ENCODE data around the gene LRRC8D. TPM values are rescaled to one million over a fixed set of nuclear protein-coding genes. Genes with fewer than 3 reads are reported as not detected.
A peak's percentile ranks its signal among the peaks of the same experiment; 100 is the strongest.

The LRRC8D gene
- polyA plus RNA-seq, 4 donors = 13.0 to 36.7 (median 20.2) TPM

DNA sequence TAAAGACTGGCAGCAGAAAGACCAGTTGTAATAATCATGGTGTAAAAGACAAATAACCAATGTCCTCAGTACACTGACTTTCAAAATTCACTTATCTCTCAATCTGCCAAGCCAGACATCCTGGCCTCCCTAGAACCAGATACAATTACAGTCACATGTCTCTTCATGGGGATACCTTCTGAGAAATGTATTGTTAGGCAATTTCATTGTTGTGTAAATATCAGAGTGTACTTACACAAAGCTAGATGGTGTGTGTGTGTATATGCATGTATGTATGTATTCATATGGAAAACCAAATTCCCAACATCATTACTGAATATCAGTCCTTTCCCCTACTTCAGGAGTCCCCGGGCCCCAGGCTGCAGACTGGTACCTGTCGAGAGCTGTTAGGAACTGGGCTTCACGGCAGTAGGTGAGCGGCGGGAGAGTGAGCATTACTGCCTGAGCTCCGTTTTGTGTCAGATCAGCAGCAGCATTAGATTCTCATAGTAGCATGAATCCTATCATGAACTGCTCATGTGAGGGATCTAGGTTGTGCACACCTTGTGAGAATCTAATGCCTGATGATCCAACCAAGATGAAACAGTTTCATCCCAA lies 108.7 kb downstream of the LRRC8D start:
- no peaks in the 10 kb centered on the region for H3K27me3 ChIP-seq (ENCODE audit: control insufficient read depth in 3 of 3, insufficient read depth in 3 of 3, low read length in 3 of 3)
- H3K4me1 ChIP-seq (ENCODE audit: control insufficient read depth in 3 of 3, insufficient read depth in 2 of 3, low read depth in 1 of 3, low read length in 2 of 3) = peaks cover 0 to 14% (median 3%) of the 10 kb centered on the region in 3 donors
- FAIRE-seq (no peak), DNase-seq (no peak)
- H3K27ac ChIP-seq (ENCODE audit: low read depth in 1 of 3, low read length in 2 of 3) = peak overlapping the region in 1 of 3 donors; percentile 21
- whole genome bisulfite sequencing, 3 donors = 96 to 100% (median 98%) methylated on average over 6 of the region's 6 CpGs
- H3K9me3 ChIP-seq (ENCODE audit: control insufficient read depth in 2 of 2, insufficient read depth in 1 of 2, low read depth in 1 of 2, low read length in 1 of 2) = no peaks in the 10 kb centered on the region
- no peak overlapping the region for H3K4me3 ChIP-seq (ENCODE audit: low read depth in 1 of 3, low read length in 3 of 3)
- peaks cover 0 to 11% (median 4%) of the 10 kb centered on the region in 3 donors for H3K36me3 ChIP-seq (ENCODE audit: control insufficient read depth in 3 of 3, insufficient read depth in 2 of 3, low read depth in 1 of 3, low read length in 3 of 3)

GRCh38 chr1:89930579-89930978 lies 109.7 kb downstream of the LRRC8D start:
- H3K27ac ChIP-seq (ENCODE audit: low read depth in 1 of 3, low read length in 2 of 3) = peak overlapping the region in 1 of 3 donors; percentile 18
- FAIRE-seq = no peak
- peak in 1 of 2 donors; percentile 33 for DNase-seq

DNA sequence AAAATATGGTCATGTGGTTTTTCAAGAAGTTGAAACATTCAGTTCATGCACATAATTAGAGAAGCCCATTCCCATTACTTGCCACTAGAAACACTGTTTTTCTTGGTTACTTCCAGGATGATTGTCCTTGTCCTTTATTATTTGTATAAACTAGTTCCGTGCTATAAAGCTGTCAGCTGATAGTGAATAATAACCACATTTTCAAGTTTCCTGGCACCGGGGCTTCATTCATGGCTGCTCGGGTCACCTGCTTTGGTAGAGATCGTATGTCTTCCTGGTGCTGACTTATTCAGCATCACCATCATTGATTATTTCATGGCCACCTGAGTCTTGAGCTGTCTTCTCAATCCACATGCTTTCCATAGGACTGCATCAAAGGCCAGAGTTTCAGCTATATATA lies 111.1 kb downstream of the LRRC8D start:
- Histone ChIP-seq H3K4me3 (ENCODE audit: low read depth in 1 of 3, low read length in 3 of 3) (no peak overlapping the region), H3K36me3 (ENCODE audit: control insufficient read depth in 3 of 3, insufficient read depth in 2 of 3, low read depth in 1 of 3, low read length in 3 of 3) (peaks cover 0 to 17% (median 4%) of the 10 kb centered on the region in 3 donors), H3K9me3 (ENCODE audit: control insufficient read depth in 2 of 2, insufficient read depth in 1 of 2, low read depth in 1 of 2, low read length in 1 of 2) (no peaks in the 10 kb centered on the region), H3K4me1 (ENCODE audit: control insufficient read depth in 3 of 3, insufficient read depth in 2 of 3, low read depth in 1 of 3, low read length in 2 of 3) (peaks cover 0 to 14% (median 3%) of the 10 kb centered on the region in 3 donors), H3K27me3 (ENCODE audit: control insufficient read depth in 3 of 3, insufficient read depth in 3 of 3, low read length in 3 of 3) (no peaks in the 10 kb centered on the region), H3K27ac (ENCODE audit: low read depth in 1 of 3, low read length in 2 of 3) (no peak overlapping the region)
- FAIRE-seq (no peak), DNase-seq (no peak)
- 81 to 92% (median 87%) methylated on average over 4 of the region's 4 CpGs for WGBS, 3 donors

More at GRCh38 chr1:89930579-89930978, 109.7 kb downstream of the LRRC8D start:
- Histone ChIP-seq H3K27me3 (ENCODE audit: control insufficient read depth in 3 of 3, insufficient read depth in 3 of 3, low read length in 3 of 3) (no peaks in the 10 kb centered on the region), H3K36me3 (ENCODE audit: control insufficient read depth in 3 of 3, insufficient read depth in 2 of 3, low read depth in 1 of 3, low read length in 3 of 3) (peaks cover 0 to 14% (median 4%) of the 10 kb centered on the region in 3 donors), H3K9me3 (ENCODE audit: control insufficient read depth in 2 of 2, insufficient read depth in 1 of 2, low read depth in 1 of 2, low read length in 1 of 2) (no peaks in the 10 kb centered on the region), H3K4me1 (ENCODE audit: control insufficient read depth in 3 of 3, insufficient read depth in 2 of 3, low read depth in 1 of 3, low read length in 2 of 3) (peaks cover 0 to 14% (median 3%) of the 10 kb centered on the region in 3 donors), H3K4me3 (ENCODE audit: low read depth in 1 of 3, low read length in 3 of 3) (no peak overlapping the region)
- 75 to 80% (median 75%) methylated on average over 2 of the region's 2 CpGs for WGBS, 3 donors

GRCh38 chr1:89932598-89933364 lies 111.9 kb downstream of the LRRC8D start:
- Histone ChIP-seq H3K36me3 (ENCODE audit: control insufficient read depth in 3 of 3, insufficient read depth in 2 of 3, low read depth in 1 of 3, low read length in 3 of 3) (peaks cover 0 to 17% (median 6%) of the 10 kb centered on the region in 3 donors), H3K9me3 (ENCODE audit: control insufficient read depth in 2 of 2, insufficient read depth in 1 of 2, low read depth in 1 of 2, low read length in 1 of 2) (no peaks in the 10 kb centered on the region), H3K27ac (ENCODE audit: low read depth in 1 of 3, low read length in 2 of 3) (no peak overlapping the region), H3K27me3 (ENCODE audit: control insufficient read depth in 3 of 3, insufficient read depth in 3 of 3, low read length in 3 of 3) (no peaks in the 10 kb centered on the region), H3K4me1 (ENCODE audit: control insufficient read depth in 3 of 3, insufficient read depth in 2 of 3, low read depth in 1 of 3, low read length in 2 of 3) (peaks cover 0 to 14% (median 3%) of the 10 kb centered on the region in 3 donors), H3K4me3 (ENCODE audit: low read depth in 1 of 3, low read length in 3 of 3) (no peak overlapping the region)
- FAIRE-seq = no peak
- DNase-seq = no peak
- WGBS, 3 donors = 96 to 98% (median 97%) methylated on average over 6 of the region's 6 CpGs

DNA sequence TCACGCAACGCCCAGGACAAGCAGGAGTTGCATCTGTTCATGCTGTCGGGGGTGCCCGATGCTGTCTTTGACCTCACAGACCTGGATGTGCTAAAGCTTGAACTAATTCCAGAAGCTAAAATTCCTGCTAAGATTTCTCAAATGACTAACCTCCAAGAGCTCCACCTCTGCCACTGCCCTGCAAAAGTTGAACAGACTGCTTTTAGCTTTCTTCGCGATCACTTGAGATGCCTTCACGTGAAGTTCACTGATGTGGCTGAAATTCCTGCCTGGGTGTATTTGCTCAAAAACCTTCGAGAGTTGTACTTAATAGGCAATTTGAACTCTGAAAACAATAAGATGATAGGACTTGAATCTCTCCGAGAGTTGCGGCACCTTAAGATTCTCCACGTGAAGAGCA lies 113.6 kb downstream of the LRRC8D start:
- FAIRE-seq = no peak
- 96 to 98% (median 97%) methylated on average over 11 of the region's 11 CpGs for WGBS, 3 donors
- Histone ChIP-seq H3K27me3 (ENCODE audit: control insufficient read depth in 3 of 3, insufficient read depth in 3 of 3, low read length in 3 of 3) (no peaks in the 10 kb centered on the region), H3K27ac (ENCODE audit: low read depth in 1 of 3, low read length in 2 of 3) (no peak overlapping the region), H3K4me1 (ENCODE audit: control insufficient read depth in 3 of 3, insufficient read depth in 2 of 3, low read depth in 1 of 3, low read length in 2 of 3) (peaks cover 0 to 5% (median 0%) of the 10 kb centered on the region in 3 donors), H3K4me3 (ENCODE audit: low read depth in 1 of 3, low read length in 3 of 3) (no peak overlapping the region), H3K9me3 (ENCODE audit: control insufficient read depth in 2 of 2, insufficient read depth in 1 of 2, low read depth in 1 of 2, low read length in 1 of 2) (no peaks in the 10 kb centered on the region), H3K36me3 (ENCODE audit: control insufficient read depth in 3 of 3, insufficient read depth in 2 of 3, low read depth in 1 of 3, low read length in 3 of 3) (peaks cover 0 to 17% (median 8%) of the 10 kb centered on the region in 3 donors)
- DNase-seq = no peak

- DNase-seq (no peak), FAIRE-seq (no peak)
- Histone ChIP-seq H3K27ac (ENCODE audit: low read depth in 1 of 3, low read length in 2 of 3) (no peak overlapping the region), H3K9me3 (ENCODE audit: control insufficient read depth in 2 of 2, insufficient read depth in 1 of 2, low read depth in 1 of 2, low read length in 1 of 2) (no peaks in the 10 kb centered on the region), H3K4me3 (ENCODE audit: low read depth in 1 of 3, low read length in 3 of 3) (no peak overlapping the region), H3K4me1 (ENCODE audit: control insufficient read depth in 3 of 3, insufficient read depth in 2 of 3, low read depth in 1 of 3, low read length in 2 of 3) (peaks cover 0 to 3% (median 0%) of the 10 kb centered on the region in 3 donors), H3K27me3 (ENCODE audit: control insufficient read depth in 3 of 3, insufficient read depth in 3 of 3, low read length in 3 of 3) (no peaks in the 10 kb centered on the region), H3K36me3 (ENCODE audit: control insufficient read depth in 3 of 3, insufficient read depth in 2 of 3, low read depth in 1 of 3, low read length in 3 of 3) (peaks cover 0 to 17% (median 8%) of the 10 kb centered on the region in 3 donors)
- WGBS, 3 donors = 88 to 91% (median 88%) methylated on average over 4 of the region's 4 CpGs
Measured at GRCh38 chr1:89935235-89935634, 114.4 kb downstream of the LRRC8D start.

- Histone ChIP-seq H3K36me3 (ENCODE audit: control insufficient read depth in 3 of 3, insufficient read depth in 2 of 3, low read depth in 1 of 3, low read length in 3 of 3) (peaks cover 0 to 17% (median 8%) of the 10 kb centered on the region in 3 donors), H3K27ac (ENCODE audit: low read depth in 1 of 3, low read length in 2 of 3) (no peak overlapping the region), H3K4me1 (ENCODE audit: control insufficient read depth in 3 of 3, insufficient read depth in 2 of 3, low read depth in 1 of 3, low read length in 2 of 3) (no peaks in the 10 kb centered on the region), H3K27me3 (ENCODE audit: control insufficient read depth in 3 of 3, insufficient read depth in 3 of 3, low read length in 3 of 3) (no peaks in the 10 kb centered on the region), H3K4me3 (ENCODE audit: low read depth in 1 of 3, low read length in 3 of 3) (no peak overlapping the region), H3K9me3 (ENCODE audit: control insufficient read depth in 2 of 2, insufficient read depth in 1 of 2, low read depth in 1 of 2, low read length in 1 of 2) (no peaks in the 10 kb centered on the region)
- DNase-seq (no peak), FAIRE-seq (no peak)
- 96 to 100% (median 96%) methylated on average over 1 of the region's 1 CpG for WGBS, 3 donors
Measured at GRCh38 chr1:89936694-89937093, 115.9 kb downstream of the LRRC8D start.

GRCh38 chr1:89938171-89939055 lies 117.6 kb downstream of the LRRC8D start:
- WGBS, 3 donors = 91 to 97% (median 96%) methylated on average over 7 of the region's 7 CpGs
- DNase-seq (no peak), FAIRE-seq (no peak)

More at GRCh38 chr1:89938171-89939055, 117.6 kb downstream of the LRRC8D start:
- no peak overlapping the region for H3K27ac ChIP-seq (ENCODE audit: low read depth in 1 of 3, low read length in 2 of 3)
- H3K36me3 ChIP-seq (ENCODE audit: control insufficient read depth in 3 of 3, insufficient read depth in 2 of 3, low read depth in 1 of 3, low read length in 3 of 3) = peaks cover 0 to 14% (median 4%) of the 10 kb centered on the region in 3 donors
- no peaks in the 10 kb centered on the region for H3K27me3 ChIP-seq (ENCODE audit: control insufficient read depth in 3 of 3, insufficient read depth in 3 of 3, low read length in 3 of 3)
- no peak overlapping the region for H3K4me3 ChIP-seq (ENCODE audit: low read depth in 1 of 3, low read length in 3 of 3)
- H3K4me1 ChIP-seq (ENCODE audit: control insufficient read depth in 3 of 3, insufficient read depth in 2 of 3, low read depth in 1 of 3, low read length in 2 of 3) = no peaks in the 10 kb centered on the region
- no peaks in the 10 kb centered on the region for H3K9me3 ChIP-seq (ENCODE audit: control insufficient read depth in 2 of 2, insufficient read depth in 1 of 2, low read depth in 1 of 2, low read length in 1 of 2)
